ENCODE measurements around the gene RAB28.

RAB28 gene

DNA sequence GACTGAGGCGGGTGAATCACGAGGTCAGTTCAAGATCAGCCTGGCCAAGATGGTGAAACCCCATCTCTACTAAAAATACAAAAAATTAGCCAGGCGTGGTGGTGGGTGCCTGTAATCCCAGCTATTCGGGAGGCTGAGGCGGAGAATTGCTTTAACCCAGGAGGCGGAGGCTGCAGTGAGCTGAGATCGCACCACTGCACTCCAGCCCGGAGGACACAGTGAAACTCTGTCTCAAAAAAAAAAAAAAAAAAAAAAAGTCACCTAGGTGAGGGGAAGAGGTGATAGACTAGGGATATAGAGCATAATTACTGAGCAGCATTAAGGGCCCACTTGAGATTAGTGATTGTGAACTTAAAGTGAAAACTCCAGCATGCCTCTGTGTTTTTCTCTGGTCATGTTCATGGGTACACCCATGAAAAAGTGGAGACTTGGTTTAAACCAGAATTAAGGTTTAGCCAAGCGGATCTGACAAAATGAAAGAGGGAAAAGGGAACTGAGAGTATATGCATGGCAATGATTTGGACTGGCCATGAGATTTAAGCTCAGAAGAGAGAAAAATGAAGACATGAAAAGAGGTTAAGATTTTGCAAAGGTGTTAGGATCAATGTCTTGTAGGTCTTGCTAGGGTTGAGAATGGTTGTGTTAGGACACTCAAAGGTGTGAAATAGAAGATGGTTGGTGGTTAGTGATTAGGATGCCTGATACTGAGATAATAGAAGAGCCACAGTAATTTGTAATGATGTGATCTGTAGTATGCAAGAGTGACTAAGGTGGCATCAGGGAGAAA lies 105.0 kb downstream of the RAB28 start:
- DNase-seq (ENCODE audit: low read depth, low spot score): no peak

GRCh38 chr4:13371048-13371447 lies 113.1 kb downstream of the RAB28 start:
- DNase-seq (ENCODE audit: low read depth, low spot score): no peak

DNA sequence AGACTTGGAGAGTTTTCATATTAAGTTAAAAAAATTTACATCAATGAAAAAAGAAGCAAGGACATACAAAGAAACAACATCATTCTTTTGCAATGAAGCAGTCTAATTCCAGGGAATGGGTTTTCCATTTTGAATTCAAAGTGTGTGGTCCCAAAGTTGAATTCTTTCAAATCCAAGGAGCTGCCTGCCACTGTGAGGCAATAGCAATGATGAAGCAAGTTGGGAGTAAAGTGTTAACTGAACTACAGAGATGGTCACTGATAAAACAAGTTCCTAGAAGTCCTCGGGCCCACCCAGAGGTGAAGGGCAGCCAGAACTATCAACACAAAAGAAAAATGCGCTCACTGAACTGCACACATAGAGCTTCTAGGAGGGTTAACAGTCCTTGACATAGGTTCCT lies 115.9 kb downstream of the RAB28 start:
- no peak for DNase-seq (ENCODE audit: low read depth, low spot score)

GRCh38 chr4:13367691-13368090 lies 116.4 kb downstream of the RAB28 start:
- DNase-seq (ENCODE audit: low read depth, low spot score): no peak

DNA sequence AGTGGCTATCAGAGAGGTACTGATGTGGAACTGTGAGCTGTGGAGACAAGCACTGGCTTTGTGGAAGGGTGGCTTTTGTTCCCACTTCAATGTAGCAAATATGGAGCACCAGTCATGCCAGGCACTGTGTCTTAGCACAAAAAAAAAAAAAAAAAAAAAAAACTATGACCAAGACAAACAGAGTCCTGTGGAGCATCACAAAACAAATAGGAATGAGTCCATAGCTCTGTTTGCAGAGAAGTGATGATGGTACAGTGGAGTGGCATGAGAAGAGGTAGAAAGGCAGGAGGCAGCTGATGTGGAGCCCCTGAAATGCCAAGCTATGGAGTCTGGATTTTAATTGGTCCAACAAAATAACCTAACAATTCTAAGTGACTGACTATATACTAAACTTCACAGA lies 116.9 kb downstream of the RAB28 start:
- no peak for DNase-seq (ENCODE audit: low read depth, low spot score)

DNA sequence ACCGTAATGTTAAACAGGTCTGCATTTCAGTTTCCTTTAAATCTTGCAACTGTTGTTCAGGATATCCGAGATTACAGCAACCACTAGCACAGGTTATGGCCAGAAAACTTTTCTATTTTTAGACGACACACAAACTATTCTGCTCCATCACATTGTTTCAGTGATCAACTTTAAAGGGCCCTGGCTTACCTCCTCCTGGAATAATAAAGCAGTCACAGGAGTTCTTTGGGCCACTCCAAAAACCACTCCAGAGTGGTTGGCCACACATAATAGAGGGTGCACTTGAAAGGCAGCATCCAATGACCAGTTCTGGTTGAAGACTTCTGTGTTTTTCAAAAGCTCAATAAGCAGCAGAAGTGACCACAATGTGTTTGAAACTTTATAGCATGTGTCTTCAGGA lies 118.9 kb downstream of the RAB28 start:
- DNase-seq (ENCODE audit: low read depth, low spot score): no peak

- DNase-seq (ENCODE audit: low read depth, low spot score): no peak
These were observed 119.5 kb downstream of the RAB28 start for GRCh38 chr4:13364653-13365052.

GRCh38 chr4:13364172-13364571 lies 120.0 kb downstream of the RAB28 start:
- DNase-seq (ENCODE audit: low read depth, low spot score): no peak

- no peak for DNase-seq (ENCODE audit: low read depth, low spot score)
These were observed 124.3 kb downstream of the RAB28 start for GRCh38 chr4:13359809-13360208.

DNA sequence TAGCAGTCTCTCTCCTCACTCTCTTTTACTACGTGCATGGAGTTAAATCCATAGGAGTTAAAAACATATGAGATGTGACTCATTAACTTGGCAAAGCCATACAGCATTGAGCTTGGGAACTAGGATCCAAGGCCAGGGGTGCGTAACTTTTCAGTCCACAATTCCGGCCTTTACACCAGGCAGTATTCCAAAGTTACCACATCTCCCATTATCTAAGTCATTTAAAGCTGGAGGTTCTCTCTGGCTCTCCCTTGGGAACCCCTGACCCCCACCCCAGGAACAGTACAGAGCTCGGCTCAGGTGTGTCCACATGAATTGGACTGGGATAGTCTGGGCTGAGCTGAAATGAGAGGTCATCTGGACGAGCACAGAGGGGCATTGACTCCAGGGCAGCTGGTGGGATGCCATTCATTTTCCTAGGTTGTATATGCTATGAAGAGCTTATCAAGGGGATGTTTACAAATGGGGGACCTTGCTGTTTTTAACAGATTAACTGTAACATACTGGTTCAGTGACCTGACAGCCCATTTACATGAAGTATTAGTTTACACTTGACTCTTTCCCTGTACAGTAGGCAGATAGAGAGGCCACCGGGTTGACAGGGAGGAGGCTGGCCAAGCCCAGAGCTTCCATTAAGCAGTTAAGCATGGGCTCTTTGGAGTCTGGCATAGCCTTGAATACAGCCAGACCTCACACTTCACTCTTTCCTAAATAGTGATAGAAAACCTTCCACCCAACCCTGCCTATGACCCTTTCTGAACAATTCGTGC lies 128.8 kb downstream of the RAB28 start:
- DNase-seq (ENCODE audit: low read depth, low spot score): no peak

GRCh38 chr4:13349096-13349495 lies 135.0 kb downstream of the RAB28 start:
- DNase-seq (ENCODE audit: low read depth, low spot score): no peak

- DNase-seq (ENCODE audit: low read depth, low spot score): no peak
These were observed 135.9 kb downstream of the RAB28 start for GRCh38 chr4:13348216-13348615.

DNA sequence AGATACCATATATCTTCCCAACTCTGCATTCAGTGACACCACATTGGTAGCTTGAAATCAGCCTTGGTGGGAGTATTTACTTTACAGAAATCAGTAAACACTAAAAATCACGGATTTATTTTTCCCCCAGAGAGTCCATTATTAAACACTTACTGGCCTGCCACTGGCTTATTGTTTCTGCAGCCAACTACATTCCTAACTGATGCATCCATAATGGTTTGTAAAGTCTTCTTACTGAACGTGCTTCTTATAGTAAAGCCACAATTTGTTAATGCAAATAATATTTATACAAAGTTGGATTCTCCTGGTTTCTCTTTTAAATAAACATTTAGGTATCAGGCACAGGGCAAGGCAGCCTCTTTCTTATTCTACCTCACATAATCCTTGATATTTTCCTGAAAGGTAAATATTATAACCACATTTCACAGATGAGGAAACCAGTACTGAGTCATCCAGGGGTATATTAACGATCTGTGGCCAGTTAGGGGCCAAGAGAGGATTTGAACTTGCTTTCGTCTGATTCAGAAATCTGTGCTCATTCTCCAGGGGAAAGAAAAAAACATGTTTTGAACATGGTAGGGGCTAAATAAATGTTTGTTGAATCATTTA lies 136.5 kb downstream of the RAB28 start:
- DNase-seq (ENCODE audit: low read depth, low spot score): no peak

- DNase-seq (ENCODE audit: low read depth, low spot score): no peak
These were observed 139.9 kb downstream of the RAB28 start for GRCh38 chr4:13344216-13344615.

DNA sequence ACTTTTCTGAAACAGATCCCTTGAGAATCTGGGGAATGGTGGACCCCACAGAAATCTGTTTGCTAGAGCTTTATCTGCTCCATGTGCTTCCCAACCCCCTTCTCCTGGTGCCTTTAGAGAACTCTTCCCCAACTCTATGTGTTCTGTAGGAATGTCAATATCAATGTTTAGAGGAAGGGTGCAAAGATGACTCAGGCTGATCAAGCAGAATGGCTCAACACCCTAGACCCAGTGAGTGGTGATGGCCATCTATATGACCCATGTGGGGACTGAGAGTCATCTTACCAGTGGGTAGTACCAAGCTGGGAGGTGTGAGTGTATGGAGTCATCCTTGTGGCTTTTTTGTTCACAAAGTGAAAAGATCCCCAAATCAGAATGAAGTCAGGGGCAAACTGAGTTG lies 143.5 kb downstream of the RAB28 start:
- DNase-seq (ENCODE audit: low read depth, low spot score): no peak

DNA sequence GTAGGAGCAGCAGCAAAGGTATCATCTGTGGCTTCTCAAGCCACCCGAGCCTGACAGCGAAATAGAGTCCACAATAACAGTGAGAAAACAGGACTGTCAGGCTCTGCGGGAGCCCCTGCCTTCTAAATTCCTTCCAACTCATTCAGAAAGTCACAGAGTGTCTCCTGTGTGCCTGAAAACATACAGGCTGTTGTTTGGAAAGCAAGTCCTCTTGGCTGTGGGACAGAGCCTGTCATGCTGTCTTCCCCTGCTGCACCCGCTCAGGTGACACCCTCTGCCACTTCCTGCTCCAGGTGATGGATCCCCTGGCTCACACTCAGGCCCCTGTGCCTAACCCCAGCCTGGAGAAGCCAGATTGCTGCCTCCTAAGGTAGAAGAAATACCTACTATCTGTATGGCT lies 152.3 kb downstream of the RAB28 start:
- DNase-seq (ENCODE audit: low read depth, low spot score): no peak

DNA sequence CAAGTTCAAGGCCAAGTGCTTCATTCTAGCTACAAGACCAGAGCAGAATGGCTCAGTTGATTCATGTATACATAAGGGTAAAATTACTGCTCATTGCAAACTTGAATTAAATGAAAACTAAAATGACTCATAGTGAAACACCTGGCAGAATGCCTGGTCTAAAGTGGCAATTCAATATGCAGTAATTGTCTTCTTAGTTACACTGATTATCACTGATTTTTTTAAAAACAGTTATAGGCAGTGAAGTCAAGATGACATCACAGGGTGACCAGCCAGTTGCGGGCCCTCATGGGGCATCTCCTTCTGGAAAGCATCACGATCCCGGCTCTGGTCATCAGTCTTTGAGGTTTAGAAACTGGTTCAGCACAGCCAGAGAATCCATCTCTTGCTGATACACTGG lies 154.2 kb downstream of the RAB28 start:
- no peak for DNase-seq (ENCODE audit: low read depth, low spot score)

DNA sequence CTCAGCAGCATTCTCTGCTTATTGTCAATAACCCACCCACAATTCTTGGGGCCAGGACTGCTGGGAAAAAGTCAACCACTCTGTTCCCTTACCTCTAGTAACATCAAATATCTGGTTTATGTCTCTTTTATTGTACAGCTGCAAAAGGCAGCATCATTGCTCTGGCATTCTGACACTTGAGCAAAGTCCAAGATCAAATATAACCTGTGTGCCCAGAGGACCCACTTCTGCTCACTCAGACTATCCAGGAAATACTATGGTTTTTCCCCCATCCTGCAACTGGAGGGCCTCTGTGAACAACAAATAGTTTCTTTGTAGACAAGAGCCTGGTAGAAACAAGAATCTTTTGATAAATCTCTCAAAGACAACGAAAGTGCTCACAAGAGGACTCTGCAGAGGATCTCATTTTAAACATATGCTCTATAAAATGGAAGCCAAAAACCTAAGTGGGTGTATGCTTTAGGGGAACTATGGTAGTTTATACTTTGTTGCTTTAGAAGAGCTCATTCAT lies 154.7 kb downstream of the RAB28 start:
- no peak for DNase-seq (ENCODE audit: low read depth, low spot score)

DNA sequence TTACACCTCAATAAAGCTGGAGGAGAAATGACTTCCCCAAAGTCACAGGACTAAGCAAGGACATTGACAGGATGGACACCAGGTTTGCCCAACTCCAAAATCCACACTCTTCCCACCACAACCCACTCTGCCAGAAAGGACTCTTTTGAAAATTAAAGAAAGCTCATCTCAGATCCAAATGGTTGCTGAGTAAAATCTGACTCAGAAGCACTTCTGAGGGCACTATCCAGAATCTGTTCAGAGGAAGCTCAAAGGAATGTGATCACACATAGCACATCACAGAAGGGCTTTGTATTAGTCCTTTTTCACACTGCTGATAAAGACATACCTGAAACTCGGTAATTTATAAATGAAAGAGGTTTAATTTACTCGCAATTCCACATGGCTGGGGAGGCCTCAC lies 155.5 kb downstream of the RAB28 start:
- no peak for DNase-seq (ENCODE audit: low read depth, low spot score)

DNA sequence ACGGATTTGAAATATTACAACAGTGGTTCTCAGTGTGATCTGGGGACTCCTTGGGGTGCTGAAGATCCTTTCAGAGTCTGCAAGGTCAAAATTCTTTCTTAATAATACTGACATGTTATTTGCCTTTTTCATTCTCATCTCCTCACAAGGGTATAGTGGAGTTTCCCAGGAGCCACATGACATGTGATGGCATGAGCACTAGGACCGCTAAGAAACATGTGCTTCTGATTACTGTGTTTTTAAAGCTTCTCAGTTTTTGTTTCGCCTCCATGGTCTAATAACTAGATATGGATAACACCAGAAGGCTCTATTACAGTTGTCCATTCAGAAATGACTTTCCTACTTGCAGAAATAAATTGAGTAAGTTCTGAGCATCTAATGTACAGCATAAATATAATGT lies 156.1 kb downstream of the RAB28 start:
- DNase-seq (ENCODE audit: low read depth, low spot score): no peak

GRCh38 chr4:13325744-13326143 lies 158.4 kb downstream of the RAB28 start:
- no peak for DNase-seq (ENCODE audit: low read depth, low spot score)

DNA sequence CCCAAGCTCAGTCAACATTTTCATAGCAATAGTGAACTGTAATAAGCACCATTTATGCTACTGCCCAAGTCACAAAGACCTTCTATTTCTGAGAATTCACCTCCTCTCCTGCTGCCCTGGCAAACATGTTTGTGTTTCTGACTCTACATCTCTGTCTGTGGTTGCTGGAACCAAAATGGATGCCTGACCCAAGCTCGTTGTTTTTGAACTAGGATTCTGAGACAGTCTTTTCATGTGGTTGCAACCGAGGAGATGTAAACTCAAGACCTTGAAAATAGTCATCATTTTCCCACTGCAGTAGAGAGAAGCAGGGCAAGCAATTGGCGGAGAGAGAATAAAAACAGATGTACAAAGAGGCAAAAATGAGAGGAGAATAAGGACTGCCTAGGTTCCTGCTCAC lies 160.2 kb downstream of the RAB28 start:
- DNase-seq (ENCODE audit: low read depth, low spot score): no peak

DNA sequence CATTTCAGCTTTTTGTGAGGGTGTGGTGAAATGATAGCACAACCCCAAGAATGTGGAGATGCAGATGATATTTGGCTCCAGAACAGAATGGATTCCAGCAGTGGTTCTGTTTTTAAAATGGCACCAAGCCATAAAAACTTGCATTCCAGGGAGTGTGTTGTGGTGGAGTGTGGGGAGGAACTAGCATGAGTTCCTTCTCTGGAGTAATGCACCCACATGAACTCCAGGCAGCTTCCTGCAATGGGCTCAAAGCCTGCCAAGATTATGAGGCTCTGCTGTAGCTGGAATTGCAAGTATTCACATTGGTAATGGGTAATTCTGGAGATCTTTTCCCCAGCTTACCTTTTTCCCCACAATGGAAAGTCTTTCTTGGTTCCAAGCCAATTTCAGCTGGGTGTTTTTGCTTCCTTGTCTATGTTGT lies 161.4 kb downstream of the RAB28 start:
- DNase-seq (ENCODE audit: low read depth, low spot score): no peak
